ENCODE measurements around the gene VSIG10. TPM values are rescaled to one million over a fixed set of nuclear protein-coding genes. Genes with fewer than 3 reads are reported as not detected.

VSIG10 gene
- total RNA-seq, 1 experiment from 2014 or later: 97.4 TPM

GRCh38 chr12:118094039-118094438 lies 9.8 kb downstream of the VSIG10 start:
- Histone ChIP-seq H3K23ac (ENCODE audit: insufficient read length, low read depth, low read length) (no peak overlapping the region), H3K27ac (ENCODE audit: insufficient read length, low read depth, low read length) (no peak overlapping the region), H2AK5ac (ENCODE audit: insufficient read length, low read length) (no peak overlapping the region), H2BK5ac (ENCODE audit: insufficient read length, low read length) (no peak overlapping the region), H3K18ac (ENCODE audit: insufficient read length, low read depth, low read length) (no peak overlapping the region), H3K79me1 (ENCODE audit: insufficient read depth, low read depth, low read length, poor library complexity, severe bottlenecking) (peaks cover 3% of the 10 kb centered on the region), H3K79me2 (ENCODE audit: insufficient read depth, low read length) (peaks cover 2% of the 10 kb centered on the region; the same call in 1 of the 2 replicates), H4K20me1 (ENCODE audit: control insufficient read depth, insufficient read depth, insufficient read length) (no peaks in the 10 kb centered on the region), H2BK20ac (ENCODE audit: low read depth, low read length, poor library complexity, severe bottlenecking) (no peak overlapping the region), H3K23me2 (ENCODE audit: insufficient read length, low read depth, low read length, poor library complexity, severe bottlenecking) (no peaks in the 10 kb centered on the region), H4K5ac (ENCODE audit: insufficient read length, low read depth, low read length) (no peak overlapping the region), H3K56ac (ENCODE audit: insufficient read length, low read depth, low read length) (no peak overlapping the region), H4K8ac (replicated peaks; ENCODE audit: insufficient read length, low read depth, low read length) (no peak overlapping the region), H2BK12ac (ENCODE audit: insufficient read length, low read depth, low read length) (no peak overlapping the region), H3K9me3 (ENCODE audit: control insufficient read depth, low read depth, low read length) (no peaks in the 10 kb centered on the region), H3T11ph (ENCODE audit: low read length) (no peak overlapping the region), H4K91ac (ENCODE audit: insufficient read length, low read depth, low read length) (no peak overlapping the region), H3K4me2 (ENCODE audit: insufficient read depth, insufficient read length, low read length) (no peak overlapping the region), H3K9ac (ENCODE audit: extremely low read depth, insufficient read length, low read length) (no peak overlapping the region), H2AFZ (ENCODE audit: low read length) (no peak overlapping the region), H3K27me3 (ENCODE audit: insufficient read depth, low read length) (no peaks in the 10 kb centered on the region), H3K14ac (ENCODE audit: insufficient read depth, low read length) (no peak overlapping the region), H3K4ac (ENCODE audit: low read depth, low read length) (no peak overlapping the region), H3K4me1 (ENCODE audit: insufficient read depth, low read length) (peaks cover 4% of the 10 kb centered on the region; the same call in 1 of the 2 replicates), H2BK120ac (ENCODE audit: low read depth, low read length, poor library complexity, severe bottlenecking) (no peak overlapping the region), H2BK15ac (ENCODE audit: low read depth, low read length) (no peak overlapping the region)
- Mint-ChIP-seq H3K27ac (no peak overlapping the region), H3K9me3 (no peaks in the 10 kb centered on the region), H3K4me1 (peaks cover 5 to 9% of the 10 kb centered on the region in 2 experiments), H3K4me3 (no peak overlapping the region), H3K36me3 (ENCODE audit: insufficient read depth in 1 of 3, low read depth in 3 of 3) (peaks cover 28 to 61% (median 32%) of the 10 kb centered on the region in 3 experiments), H3K27me3 (ENCODE audit: low read depth) (no peaks in the 10 kb centered on the region)
- no CpG with 5 or more reads among the region's 3 CpGs for WGBS (ENCODE audit: extremely low coverage, insufficient read length, low lambda C conversion rate)
- no peak for TF ChIP-seq CTCF (conservative IDR thresholded peaks at IDR 0.05)
- DNase-seq: no peak

All from H9 (cell line).